GM12878 (cell line): ENCODE measurements around the gene SHLD1. TPM values are rescaled to one million over a fixed set of nuclear protein-coding genes. Genes with fewer than 3 reads are reported as not detected.

ENCODE experiments used
- BACH1 ChIP-seq: fragments of 450-650 bp; IDR thresholded peaks from 2 replicates; pipeline ENCODE4 v1.6.1; 2017; ENCODE audit warnings: mild to moderate bottlenecking, borderline replicate concordance
- CBFB ChIP-seq: IDR thresholded peaks from 2 replicates; pipeline ENCODE4 v1.6.1; 2016; ENCODE audit warnings: antibody characterized with exemption, low read depth
- FOXK2 ChIP-seq: fragments of 450-650 bp; IDR thresholded peaks from 2 replicates; pipeline ENCODE4 v1.6.1; 2017; ENCODE audit warnings: mild to moderate bottlenecking, moderate library complexity
- LARP7 ChIP-seq: fragments of 450-650 bp; IDR thresholded peaks from 2 replicates; pipeline ENCODE4 v1.6.1; 2017; ENCODE audit warnings: mild to moderate bottlenecking
- NBN ChIP-seq: fragments of 450-650 bp; IDR thresholded peaks from 2 replicates; pipeline ENCODE4 v1.6.1; 2016
- SPI1 ChIP-seq: IDR thresholded peaks from 2 replicates; pipeline ENCODE4 v1.6.1; 2011; ENCODE audit warnings: low read depth, mild to moderate bottlenecking, low read length, moderate library complexity, borderline replicate concordance; ENCODE audit not compliant: insufficient read depth
- polyA plus RNA-seq, 11 experiments: library from polyadenylated mRNA; depleted of rRNA in 4 of 11; unstranded in 6 of 11; stranded (reverse) in 5 of 11; fragments of >200 nt; fragmentation: Nextera tagmentation in 4 of 11; fragmentation: Illumina TruSeq in 1 of 11; extraction: Ambion mirVana in 4 of 11; extraction: Trizol in 1 of 11; gene quantifications; 1 replicate in 1 of 11; 2 replicates in 10 of 11; pipeline versions ENCODE4 v1.2.1 to v1.2.3, GENCODE V29; 2011 to 2016; ENCODE audit warnings: inconsistent platforms in 2 of 11, missing spikeins in 2 of 11, low read depth in 1 of 11
- total RNA-seq, 4 experiments: library from RNA; depleted of rRNA in 3 of 4; stranded (reverse); fragments of >200 nt in 3 of 4; fragmentation: Illumina TruSeq in 1 of 4; extraction: Trizol in 1 of 4; gene quantifications; 2 replicates each; pipeline versions ENCODE4 v1.2.1 to v1.2.3, GENCODE V29; 2013 to 2021
- TF ChIP-seq, protein P1 (sequence below): fragments of 450-650 bp; formaldehyde crosslinking; IDR thresholded peaks from 2 replicates; pipeline ENCODE4 v1.4.0; 2022; ENCODE audit warnings: mild to moderate bottlenecking, moderate library complexity
- TF ChIP-seq, protein P2 (sequence below): fragments of 450-650 bp; IDR thresholded peaks from 2 replicates; pipeline ENCODE4 v1.6.1; 2017; ENCODE audit warnings: borderline replicate concordance

SHLD1 gene
- total and polyA plus RNA-seq, 10 of the 15 experiments (the other 5 are each of a cell fraction or from before 2014, with no cell fraction given), result 10.8 to 70.9 (median 25.4) TPM

DNA sequence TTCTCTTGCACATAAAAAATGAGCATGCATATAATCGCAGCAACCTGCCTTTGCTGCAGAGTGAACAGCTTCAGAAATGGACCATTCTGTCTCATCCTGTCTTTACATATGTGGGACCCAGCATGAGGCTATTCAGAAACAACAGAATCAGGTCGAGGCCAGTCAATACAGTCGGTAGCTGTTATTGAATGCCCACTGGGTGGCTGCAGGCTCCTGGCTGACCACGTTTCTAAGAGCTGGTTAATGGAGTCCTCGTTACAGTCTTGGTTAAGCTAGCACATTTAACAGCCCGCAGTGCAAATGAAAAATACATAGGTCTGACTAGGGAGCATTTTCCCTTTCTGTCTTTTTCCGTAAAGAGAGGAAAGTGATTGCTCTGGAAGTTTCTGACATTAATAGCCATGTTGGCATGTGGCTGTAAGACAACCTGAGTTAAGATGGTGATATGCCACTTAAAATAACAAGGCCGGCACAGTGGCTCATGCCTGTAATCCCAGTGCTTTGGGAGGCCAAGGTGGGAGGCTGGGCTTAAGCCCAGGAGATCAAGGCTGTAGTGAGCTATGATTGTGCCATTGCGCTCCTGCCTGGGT lies 75.0 kb downstream of the SHLD1 start (continued):
- TF ChIP-seq, protein P1, sequence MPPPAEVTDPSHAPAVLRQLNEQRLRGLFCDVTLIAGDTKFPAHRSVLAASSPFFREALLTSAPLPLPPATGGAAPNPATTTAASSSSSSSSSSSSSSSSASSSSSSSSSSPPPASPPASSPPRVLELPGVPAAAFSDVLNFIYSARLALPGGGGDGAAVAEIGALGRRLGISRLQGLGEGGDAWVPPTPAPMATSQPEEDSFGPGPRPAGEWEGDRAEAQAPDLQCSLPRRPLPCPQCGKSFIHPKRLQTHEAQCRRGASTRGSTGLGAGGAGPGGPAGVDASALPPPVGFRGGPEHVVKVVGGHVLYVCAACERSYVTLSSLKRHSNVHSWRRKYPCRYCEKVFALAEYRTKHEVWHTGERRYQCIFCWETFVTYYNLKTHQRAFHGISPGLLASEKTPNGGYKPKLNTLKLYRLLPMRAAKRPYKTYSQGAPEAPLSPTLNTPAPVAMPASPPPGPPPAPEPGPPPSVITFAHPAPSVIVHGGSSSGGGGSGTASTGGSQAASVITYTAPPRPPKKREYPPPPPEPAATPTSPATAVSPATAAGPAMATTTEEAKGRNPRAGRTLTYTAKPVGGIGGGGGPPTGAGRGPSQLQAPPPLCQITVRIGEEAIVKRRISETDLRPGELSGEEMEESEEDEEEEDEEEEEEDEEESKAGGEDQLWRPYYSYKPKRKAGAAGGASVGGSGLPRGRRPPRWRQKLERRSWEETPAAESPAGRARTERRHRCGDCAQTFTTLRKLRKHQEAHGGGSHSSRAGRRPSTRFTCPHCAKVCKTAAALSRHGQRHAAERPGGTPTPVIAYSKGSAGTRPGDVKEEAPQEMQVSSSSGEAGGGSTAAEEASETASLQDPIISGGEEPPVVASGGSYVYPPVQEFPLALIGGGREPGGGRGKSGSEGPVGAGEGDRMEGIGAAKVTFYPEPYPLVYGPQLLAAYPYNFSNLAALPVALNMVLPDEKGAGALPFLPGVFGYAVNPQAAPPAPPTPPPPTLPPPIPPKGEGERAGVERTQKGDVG (CRISPR knock-in tag), result no peak
- TF ChIP-seq CBFB (no peak), SPI1 (no peak), LARP7 (no peak), BACH1 (no peak), NBN (no peak), FOXK2 (no peak)
- TF ChIP-seq, protein P2, sequence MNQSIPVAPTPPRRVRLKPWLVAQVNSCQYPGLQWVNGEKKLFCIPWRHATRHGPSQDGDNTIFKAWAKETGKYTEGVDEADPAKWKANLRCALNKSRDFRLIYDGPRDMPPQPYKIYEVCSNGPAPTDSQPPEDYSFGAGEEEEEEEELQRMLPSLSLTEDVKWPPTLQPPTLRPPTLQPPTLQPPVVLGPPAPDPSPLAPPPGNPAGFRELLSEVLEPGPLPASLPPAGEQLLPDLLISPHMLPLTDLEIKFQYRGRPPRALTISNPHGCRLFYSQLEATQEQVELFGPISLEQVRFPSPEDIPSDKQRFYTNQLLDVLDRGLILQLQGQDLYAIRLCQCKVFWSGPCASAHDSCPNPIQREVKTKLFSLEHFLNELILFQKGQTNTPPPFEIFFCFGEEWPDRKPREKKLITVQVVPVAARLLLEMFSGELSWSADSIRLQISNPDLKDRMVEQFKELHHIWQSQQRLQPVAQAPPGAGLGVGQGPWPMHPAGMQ, result no peak
